Right renal pelvis (tissue), 4 donors: ENCODE results near the gene SPPL2C. TPM values are rescaled to one million over a fixed set of nuclear protein-coding genes. Genes with fewer than 3 reads are reported as not detected.
"Not testable (repeated sequence)": the region's sequence is repeated elsewhere in the genome, so short reads cannot be mapped to it uniquely, and the experiment has no call there.

Source experiments
- DNase-seq, 4 donors: peaks; one replicate each; pipeline ENCODE4 v3.0.0-alpha.2; 2013; ENCODE audit warnings: low read depth in 4 of 4, low spot score in 3 of 4, missing footprints in 1 of 4
- polyA plus RNA-seq, 4 donors: library from polyadenylated mRNA; unstranded; fragments of 120-200 nt; gene quantifications; one replicate each; pipeline ENCODE4 v1.2.1, GENCODE V29; 2013; ENCODE audit not compliant: insufficient read length in 4 of 4

Gene SPPL2C
- polyA plus RNA-seq, 4 donors, result not detected

- no peak for DNase-seq
Observed at GRCh38 chr17:45848868-45849535, 4.3 kb downstream of the SPPL2C start.

GRCh38 chr17:45849536-45849990 lies 4.9 kb downstream of the SPPL2C start:
- no peak for DNase-seq

- no peak for DNase-seq
Observed at GRCh38 chr17:45850011-45850410, 5.3 kb downstream of the SPPL2C start.

GRCh38 chr17:45850468-45850867 lies 5.8 kb downstream of the SPPL2C start:
- DNase-seq, result no peak

GRCh38 chr17:45851022-45851421 lies 6.3 kb downstream of the SPPL2C start:
- no peak for DNase-seq

DNA sequence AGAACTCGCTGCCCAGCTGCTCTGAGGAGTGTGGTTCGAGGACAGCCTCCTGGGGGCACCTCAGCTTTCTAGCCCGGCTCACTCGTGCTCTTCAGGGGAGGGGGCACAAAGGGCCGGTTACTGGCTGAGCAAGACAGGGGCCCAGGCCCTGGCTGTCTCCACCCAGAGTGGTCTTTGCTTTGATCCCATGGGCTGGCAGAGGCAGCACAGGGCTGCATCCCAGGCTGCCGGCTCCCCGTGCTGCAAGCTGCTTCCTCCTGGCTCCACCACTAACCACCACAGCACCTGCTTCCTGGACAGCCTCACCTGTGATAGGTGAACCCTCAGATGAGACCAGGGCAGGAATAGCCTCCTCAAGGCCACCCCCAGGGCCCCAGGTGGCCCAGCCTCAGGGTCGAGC lies 6.8 kb downstream of the SPPL2C start:
- DNase-seq, result no peak

DNA sequence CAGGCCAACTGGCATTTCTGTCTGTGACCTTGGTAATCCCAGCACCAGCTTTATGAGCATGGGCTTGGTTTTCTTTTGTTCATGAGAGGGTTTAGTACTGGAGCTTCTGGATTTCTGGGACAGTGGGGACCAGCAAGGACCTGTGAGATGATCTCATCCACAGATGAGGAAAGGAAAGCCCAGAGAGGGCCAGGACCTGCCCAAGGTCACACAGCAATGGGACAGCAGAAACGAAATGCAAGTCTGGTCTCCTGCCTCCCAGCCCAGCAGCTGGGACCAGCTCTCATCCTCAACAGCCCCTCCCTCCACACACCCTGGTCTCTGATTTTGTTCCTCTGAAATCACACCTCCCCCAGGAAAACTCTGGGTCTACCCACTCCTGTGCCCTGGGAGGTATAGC lies 7.2 kb downstream of the SPPL2C start:
- DNase-seq, result no peak

GRCh38 chr17:45852535-45853297 lies 8.0 kb downstream of the SPPL2C start:
- peak; percentile 17 to 59 (median 39) for DNase-seq

GRCh38 chr17:45854209-45854608 lies 9.5 kb downstream of the SPPL2C start:
- DNase-seq, result no peak

GRCh38 chr17:45855691-45856336 lies 11.1 kb downstream of the SPPL2C start:
- no peak for DNase-seq

DNA sequence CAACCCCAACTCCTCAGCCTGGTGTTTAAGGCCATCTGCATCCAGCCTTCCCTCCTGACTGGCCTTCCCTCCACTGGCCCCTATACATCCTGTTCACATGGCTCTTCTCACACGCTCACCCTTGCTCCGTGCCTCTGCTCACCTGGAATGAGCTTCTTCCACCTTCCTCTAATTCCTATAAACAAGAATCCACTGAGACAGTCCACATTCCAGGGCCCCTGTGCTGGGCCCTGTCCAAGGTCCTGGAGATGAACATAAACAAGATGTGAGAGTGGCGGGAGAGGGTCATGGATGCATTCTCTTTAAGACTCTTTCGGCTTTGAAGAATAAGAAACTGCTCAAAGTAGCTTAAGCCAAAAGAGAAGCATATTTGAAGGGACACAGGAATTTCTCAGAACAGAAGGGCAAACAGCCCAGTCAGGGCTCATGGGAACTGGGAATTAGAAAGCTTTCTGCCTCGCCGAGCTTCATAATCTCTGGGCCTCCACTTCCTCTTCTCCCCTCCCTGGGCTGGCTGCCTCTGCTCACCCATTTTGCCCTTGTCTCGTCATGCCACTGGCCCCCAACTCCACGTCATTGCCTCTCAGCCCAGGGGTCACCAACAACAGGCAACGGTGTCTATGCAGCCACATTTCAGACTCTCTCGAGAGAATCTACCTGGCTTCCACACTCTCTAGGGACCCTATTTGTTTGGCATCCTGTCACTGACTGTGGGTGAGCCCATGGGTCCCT lies 13.5 kb downstream of the SPPL2C start:
- DNase-seq, result peak; percentile 57 to 65 (median 58)

DNA sequence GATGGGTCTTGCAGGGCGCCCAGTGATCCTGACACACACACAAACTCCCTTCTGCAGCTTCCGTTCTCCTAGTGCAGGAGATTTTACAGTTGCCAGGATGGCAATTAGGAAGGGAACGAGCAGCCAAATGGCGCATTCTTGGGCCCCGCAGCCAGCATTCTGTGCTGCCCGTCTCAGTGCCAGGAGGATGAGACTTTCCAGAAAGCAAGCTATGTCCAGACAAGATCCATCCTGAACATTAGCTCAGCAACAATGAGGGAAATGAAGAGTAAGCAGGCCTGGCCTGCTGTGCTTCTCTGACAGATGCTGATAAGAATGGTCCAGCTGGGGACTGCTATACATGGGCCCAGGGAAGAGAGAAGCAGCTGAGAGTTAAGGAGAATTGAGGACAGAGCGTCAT lies 16.5 kb downstream of the SPPL2C start:
- DNase-seq, result no peak

DNA sequence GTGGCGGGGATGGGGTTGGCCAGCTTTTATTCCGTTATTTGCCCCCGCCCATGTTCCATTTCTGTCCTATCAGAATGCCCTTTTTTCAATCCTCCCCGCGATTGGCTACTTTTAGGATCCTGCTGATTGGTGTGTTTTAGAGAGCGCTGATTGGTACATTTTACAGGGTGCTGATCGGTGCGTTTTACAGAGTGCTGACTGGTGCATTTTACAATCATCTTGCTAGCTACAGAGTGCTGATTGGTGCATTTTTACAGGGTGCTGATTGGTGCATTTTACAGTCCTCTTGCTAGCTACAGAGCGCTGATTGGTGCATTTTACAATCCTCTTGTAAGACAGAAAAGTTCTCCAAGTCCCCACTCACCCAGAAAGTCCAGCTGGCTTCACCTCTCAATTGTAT lies 17.4 kb downstream of the SPPL2C start:
- DNase-seq, result not testable (repeated sequence)

- DNase-seq, result no peak
Observed at GRCh38 chr17:45863857-45864654, 19.4 kb downstream of the SPPL2C start.

DNA sequence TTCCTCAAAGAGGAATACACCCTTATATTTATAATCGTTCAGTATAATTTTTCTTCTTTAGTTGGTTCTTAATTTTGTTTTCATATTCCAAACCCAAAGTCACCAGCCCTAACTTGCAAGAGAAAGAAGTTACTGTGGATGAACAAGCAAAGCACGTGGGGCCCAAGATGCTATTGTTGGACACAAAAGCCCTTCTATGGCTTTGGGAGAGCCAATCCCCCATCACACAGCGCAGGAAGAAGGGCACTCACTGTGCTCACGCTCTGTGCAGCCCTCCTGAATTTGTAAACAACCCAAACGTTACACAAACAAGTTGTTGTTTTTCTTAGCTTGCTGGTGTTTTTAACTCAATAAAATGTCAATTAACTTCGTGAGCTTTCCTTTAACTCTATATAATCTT lies 22.5 kb downstream of the SPPL2C start:
- no peak for DNase-seq

GRCh38 chr17:45867702-45868101 lies 23.0 kb downstream of the SPPL2C start:
- DNase-seq, result no peak

DNA sequence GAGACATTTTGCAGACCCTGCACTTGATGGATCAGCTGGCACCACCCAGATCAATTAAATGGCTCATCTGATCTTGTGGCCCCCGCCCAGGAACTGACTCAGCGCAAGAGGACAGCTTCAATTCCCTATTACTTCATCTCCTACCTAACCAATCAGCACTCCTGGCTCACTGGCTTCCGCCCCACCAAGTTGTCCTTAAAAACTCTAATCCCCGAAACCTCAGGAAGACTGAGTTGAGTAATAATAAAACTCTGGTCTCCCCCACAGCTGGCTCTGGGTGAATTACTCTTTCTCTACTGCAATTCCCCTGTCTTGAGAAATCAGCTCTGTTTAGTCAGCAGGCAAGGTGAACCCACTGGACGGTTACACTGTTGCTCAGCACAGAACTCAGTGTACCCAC lies 23.6 kb downstream of the SPPL2C start:
- no peak for DNase-seq

DNA sequence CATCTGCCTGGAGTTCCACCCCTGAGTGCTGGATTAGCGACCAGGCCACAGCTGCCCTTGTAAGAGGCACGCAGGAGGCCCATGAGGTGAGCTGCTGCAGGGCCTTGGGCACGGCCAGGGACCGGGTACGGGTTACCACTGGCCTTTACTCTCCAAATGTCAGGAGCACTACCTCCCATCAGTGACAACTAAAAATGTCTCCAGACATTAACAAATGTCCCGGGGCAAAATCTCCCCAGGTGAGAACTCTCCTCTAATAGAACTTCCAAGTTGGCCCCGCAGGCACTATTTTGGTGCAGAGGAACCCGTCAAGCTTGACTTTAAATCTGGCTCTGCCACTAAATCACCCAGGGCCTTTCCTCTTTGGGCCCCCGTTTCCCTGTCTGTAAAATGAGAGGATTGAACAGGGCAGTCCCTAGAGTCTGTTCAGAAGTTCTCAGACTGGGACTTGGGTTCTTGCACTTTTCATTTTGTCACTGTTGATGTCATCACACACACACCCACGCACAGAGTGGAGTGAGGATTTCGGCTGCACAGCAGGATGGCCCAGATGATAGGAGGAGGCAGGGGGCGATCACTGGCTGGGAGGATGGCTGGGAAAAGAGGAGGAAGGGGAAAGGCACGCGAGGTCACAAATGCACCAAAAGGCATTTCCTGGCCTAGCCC lies 25.1 kb downstream of the SPPL2C start:
- DNase-seq, result no peak

- no peak for DNase-seq
Observed at GRCh38 chr17:45870342-45870974, 25.8 kb downstream of the SPPL2C start.
